Heart left ventricle (tissue), 16 donors: ENCODE data around the gene AR. TPM values are rescaled to one million over a fixed set of nuclear protein-coding genes. Genes with fewer than 3 reads are reported as not detected.

ENCODE experiments used
- ATAC-seq, 4 donors: fragments of 200-7000 bp; cut with Tn5 transposase; one replicate each; pipeline ENCODE4 v1.9.1; 2020 to 2022; ENCODE audit warnings: moderate library complexity in 4 of 4, mild to moderate bottlenecking in 3 of 4, moderate number of reproducible peaks in 1 of 4
- DNase-seq, 5 donors: peaks; one replicate each; pipeline ENCODE4 v3.0.0-alpha.2; 2020
- H3K27ac ChIP-seq, 12 donors: fragments of 200-600 bp; sonication (generic) in 4 of 12; one replicate each; pipeline versions ENCODE4 v1.5.0 to v1.8.0; 2016 to 2022; ENCODE audit warnings: mild to moderate bottlenecking in 2 of 12
- H3K27me3 ChIP-seq, 9 donors: fragments of 200-600 bp; sonication (generic) in 2 of 9; one replicate each; pipeline versions ENCODE4 v1.5.1 to v1.8.0; 2016 to 2022; ENCODE audit warnings: mild to moderate bottlenecking in 3 of 9
- H3K36me3 ChIP-seq, 9 donors: fragments of 200-600 bp; sonication (generic) in 2 of 9; one replicate each; pipeline versions ENCODE4 v1.5.0 to v1.8.0; 2018 to 2022; ENCODE audit warnings: mild to moderate bottlenecking in 2 of 9
- H3K4me1 ChIP-seq, 12 donors: fragments of 200-600 bp; sonication (generic) in 4 of 12; one replicate each; pipeline versions ENCODE4 v1.5.0 to v1.8.0; 2016 to 2022; ENCODE audit warnings: mild to moderate bottlenecking in 3 of 12
- H3K4me3 ChIP-seq, 12 donors: fragments of 200-600 bp; sonication (generic) in 4 of 12; one replicate each; pipeline versions ENCODE4 v1.5.0 to v1.8.0; 2017 to 2022; ENCODE audit warnings: mild to moderate bottlenecking in 9 of 12, moderate library complexity in 4 of 12
- H3K9me3 ChIP-seq, 12 donors: fragments of 200-600 bp; sonication (generic) in 4 of 12; one replicate each; pipeline versions ENCODE4 v1.5.0 to v1.8.0; 2016 to 2022; ENCODE audit warnings: mild to moderate bottlenecking in 1 of 12
- CTCF ChIP-seq, 12 donors: fragments of 200-600 bp; sonication (generic) in 4 of 12; IDR thresholded peaks; one replicate each; pipeline versions ENCODE4 v1.5.0 to v1.8.0; 2018 to 2022; ENCODE audit warnings: antibody characterized with exemption in 12 of 12, mild to moderate bottlenecking in 5 of 12
- POLR2A ChIP-seq, 2 donors: fragments of 450-650 bp; IDR thresholded peaks; one replicate each; pipeline ENCODE4 v1.6.1; 2017; ENCODE audit warnings: antibody characterized with exemption in 2 of 2, mild to moderate bottlenecking in 2 of 2, moderate library complexity in 2 of 2
- WGBS, 4 donors: extraction: QIAGEN DNeasy Blood & Tissue Kit in 2 of 4; methylation state at CpG; one replicate each; pipeline versions ENCODE4 v1.1.5 to v1.1.7; 2013 to 2018; 5-methylcytosine and 5-hydroxymethylcytosine counted together
- intact Hi-C, 10 donors: fragments of 100-400 bp; cut with DNase I; formaldehyde crosslinking; loops; one replicate each; pipeline versions ENCODE4 v1.11.1 to v1.14.2; 2022
- polyA plus RNA-seq, 2 donors: library from polyadenylated mRNA; stranded (reverse); fragments of 200-250 nt; gene quantifications; one replicate each; pipeline ENCODE4 v1.2.3, GENCODE V29; 2013
- total RNA-seq, 9 donors: library from RNA; depleted of rRNA in 2 of 9; stranded (reverse); fragments of >200 nt in 2 of 9; fragmentation: NEBNext Ultra II Directional in 3 of 9; extraction: Animal tissue kit (Norgen Biotek cat#: 25700) in 3 of 9; gene quantifications; one replicate each; pipeline versions ENCODE4 v1.1.0 to v1.2.4, GENCODE V29; 2016 to 2023
- donor health status: ischemic (EF 13 %, LVEDD 7.1; RV severe dilation, severe dysfunction).
- donor health status: healthy with polysubstance abuse.
- donor health status: DM: no; HTN: yes; CAD: no.
- donor health status: DM: no; HTN: no; CAD: no.
- donor health status: ischemic (EF 25% LVEDD 6.9; RV normal size, moderate dysfunction).
- donor health status: ischemic (EF 25% LVEDD 5.7; RV mildly dilated, moderate dysfunction).
- donor health status: healthy.
- donor health status: DM: yes; HTN: yes; CAD: no.
- donor health status: ischemic (EF 35%, LVEDD 5.7; RV mildly dilated, moderate dysfunction).
- donor health status: nonischemic (EF 11% LVEDD 7.7; RV severe dilation, severe dysfunction).
- donor health status: DM: yes; HTN: yes; CAD: no.
- donor health status: PGD.
- donor health status: ischemic (EF 29% LVEDD 5.4; RV normal size, mild dysfunction).
- donor health status: nonischemic (EF 23%, LVEDD 6.1; RV moderate dilation, normal function).

Gene AR
- total and polyA plus RNA-seq, 11 donors: 3.0 to 30.1 (median 18.1) TPM

- peaks cover 0 to 43% (median 10%) of the 10 kb centered on the region in 12 donors for H3K4me1 ChIP-seq
- ATAC-seq: no peak
- peaks cover 0 to 6% (median 0%) of the 10 kb centered on the region in 9 donors for H3K36me3 ChIP-seq
- H3K27ac ChIP-seq: no peak overlapping the region
- no peak overlapping the region for H3K4me3 ChIP-seq
- H3K27me3 ChIP-seq: no peaks in the 10 kb centered on the region
- H3K9me3 ChIP-seq: no peaks in the 10 kb centered on the region
- no peak for DNase-seq
- intact Hi-C loops: loop anchor here in 5 of 10 donors (5.0 to 10.0 kb wide), 7 partner anchors 54 to 412 kb away; no protein-coding TSS in a partner anchor
- TF ChIP-seq POLR2A (IDR thresholded peaks at IDR 0.05) (no peak), CTCF (IDR thresholded peaks at IDR 0.05) (no peak)
Measured at GRCh38 chrX:67720344-67720743, 176.5 kb downstream of the AR start.

GRCh38 chrX:67721321-67721720 lies 177.5 kb downstream of the AR start:
- TF ChIP-seq POLR2A (IDR thresholded peaks at IDR 0.05) (no peak), CTCF (IDR thresholded peaks at IDR 0.05) (no peak)
- no peaks in the 10 kb centered on the region for H3K9me3 ChIP-seq
- no peaks in the 10 kb centered on the region for H3K27me3 ChIP-seq
- intact Hi-C loops: loop anchor here in 5 of 10 donors (5.0 to 10.0 kb wide), 7 partner anchors 53 to 411 kb away; no protein-coding TSS in a partner anchor
- H3K4me3 ChIP-seq: no peak overlapping the region
- WGBS, 4 donors: 56 to 82% (median 65%) methylated on average over 1 of the region's 1 CpG
- ATAC-seq (no peak), DNase-seq (no peak)
- peaks cover 0 to 6% (median 0%) of the 10 kb centered on the region in 9 donors for H3K36me3 ChIP-seq
- H3K4me1 ChIP-seq: peaks cover 0 to 43% (median 10%) of the 10 kb centered on the region in 12 donors
- H3K27ac ChIP-seq: no peak overlapping the region

- Histone ChIP-seq H3K36me3 (no peaks in the 10 kb centered on the region), H3K9me3 (no peaks in the 10 kb centered on the region), H3K4me1 (peaks cover 0 to 39% (median 10%) of the 10 kb centered on the region in 12 donors), H3K4me3 (no peak overlapping the region), H3K27ac (no peak overlapping the region), H3K27me3 (no peaks in the 10 kb centered on the region)
- no peak for ATAC-seq
- TF ChIP-seq POLR2A (IDR thresholded peaks at IDR 0.05) (no peak), CTCF (IDR thresholded peaks at IDR 0.05) (no peak)
- WGBS, 4 donors: 50 to 56% (median 53%) methylated on average over 5 of the region's 5 CpGs
- no peak for DNase-seq
- intact Hi-C loops: loop anchor here in 5 of 10 donors (5.0 to 10.0 kb wide), 7 partner anchors 51 to 409 kb away; no protein-coding TSS in a partner anchor
Measured at GRCh38 chrX:67723580-67724351, 179.9 kb downstream of the AR start.

DNA sequence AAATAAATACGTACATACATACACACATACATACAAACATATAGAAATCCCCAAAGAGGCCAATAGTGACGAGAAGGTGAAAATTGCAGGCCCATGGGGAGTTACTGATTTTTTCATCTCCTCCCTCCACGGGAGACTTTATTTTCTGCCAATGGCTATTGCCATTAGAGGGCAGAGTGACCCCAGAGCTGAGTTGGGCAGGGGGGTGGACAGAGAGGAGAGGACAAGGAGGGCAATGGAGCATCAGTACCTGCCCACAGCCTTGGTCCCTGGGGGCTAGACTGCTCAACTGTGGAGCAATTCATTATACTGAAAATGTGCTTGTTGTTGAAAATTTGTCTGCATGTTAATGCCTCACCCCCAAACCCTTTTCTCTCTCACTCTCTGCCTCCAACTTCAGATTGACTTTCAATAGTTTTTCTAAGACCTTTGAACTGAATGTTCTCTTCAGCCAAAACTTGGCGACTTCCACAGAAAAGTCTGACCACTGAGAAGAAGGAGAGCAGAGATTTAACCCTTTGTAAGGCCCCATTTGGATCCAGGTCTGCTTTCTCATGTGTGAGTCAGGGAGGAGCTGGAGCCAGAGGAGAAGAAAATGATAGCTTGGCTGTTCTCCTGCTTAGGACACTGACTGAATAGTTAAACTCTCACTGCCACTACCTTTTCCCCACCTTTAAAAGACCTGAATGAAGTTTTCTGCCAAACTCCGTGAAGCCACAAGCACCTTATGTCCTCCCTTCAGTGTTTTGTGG lies 180.7 kb downstream of the AR start:
- ATAC-seq (peak in 3 of 4 donors; percentile 44 to 65 (median 49)), DNase-seq (no peak)
- intact Hi-C loops: loop anchor here in 5 of 10 donors (5.0 to 10.0 kb wide), 8 partner anchors 50 to 423 kb away; no protein-coding TSS in a partner anchor
- Histone ChIP-seq H3K27ac (no peak overlapping the region), H3K4me3 (no peak overlapping the region), H3K9me3 (no peaks in the 10 kb centered on the region), H3K27me3 (no peaks in the 10 kb centered on the region), H3K4me1 (peaks cover 0 to 35% (median 10%) of the 10 kb centered on the region in 12 donors), H3K36me3 (no peaks in the 10 kb centered on the region)
- TF ChIP-seq POLR2A (IDR thresholded peaks at IDR 0.05): no peak
- peak in 9 of 12 donors; percentile 6 to 44 (median 30) for TF ChIP-seq CTCF (IDR thresholded peaks at IDR 0.05)
- 35 to 45% (median 41%) methylated on average over 5 of the region's 5 CpGs for WGBS, 4 donors
